ENCODE data around the gene SYCN. TPM values are rescaled to one million over a fixed set of nuclear protein-coding genes. Genes with fewer than 3 reads are reported as not detected.

SYCN gene
- total RNA-seq, 1 donor from 2014 or later = not detected

- Mint-ChIP-seq H3K27me3 (peaks cover 25% of the 10 kb centered on the region), H3K4me3 (no peak overlapping the region), H3K9me3 (no peaks in the 10 kb centered on the region), H3K36me3 (no peaks in the 10 kb centered on the region), H3K27ac (no peak overlapping the region), H3K4me1 (ENCODE audit: unreplicated experiment) (no peaks in the 10 kb centered on the region)
- DNase-seq (ENCODE audit: extremely low spot score, unreplicated experiment) = no peak
- TF ChIP-seq, protein P1, sequence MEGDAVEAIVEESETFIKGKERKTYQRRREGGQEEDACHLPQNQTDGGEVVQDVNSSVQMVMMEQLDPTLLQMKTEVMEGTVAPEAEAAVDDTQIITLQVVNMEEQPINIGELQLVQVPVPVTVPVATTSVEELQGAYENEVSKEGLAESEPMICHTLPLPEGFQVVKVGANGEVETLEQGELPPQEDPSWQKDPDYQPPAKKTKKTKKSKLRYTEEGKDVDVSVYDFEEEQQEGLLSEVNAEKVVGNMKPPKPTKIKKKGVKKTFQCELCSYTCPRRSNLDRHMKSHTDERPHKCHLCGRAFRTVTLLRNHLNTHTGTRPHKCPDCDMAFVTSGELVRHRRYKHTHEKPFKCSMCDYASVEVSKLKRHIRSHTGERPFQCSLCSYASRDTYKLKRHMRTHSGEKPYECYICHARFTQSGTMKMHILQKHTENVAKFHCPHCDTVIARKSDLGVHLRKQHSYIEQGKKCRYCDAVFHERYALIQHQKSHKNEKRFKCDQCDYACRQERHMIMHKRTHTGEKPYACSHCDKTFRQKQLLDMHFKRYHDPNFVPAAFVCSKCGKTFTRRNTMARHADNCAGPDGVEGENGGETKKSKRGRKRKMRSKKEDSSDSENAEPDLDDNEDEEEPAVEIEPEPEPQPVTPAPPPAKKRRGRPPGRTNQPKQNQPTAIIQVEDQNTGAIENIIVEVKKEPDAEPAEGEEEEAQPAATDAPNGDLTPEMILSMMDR (conservative IDR thresholded peaks at IDR 0.05) = no peak
Observed at GRCh38 chr19:39207293-39207836, 3.3 kb upstream of the SYCN start.

DNA sequence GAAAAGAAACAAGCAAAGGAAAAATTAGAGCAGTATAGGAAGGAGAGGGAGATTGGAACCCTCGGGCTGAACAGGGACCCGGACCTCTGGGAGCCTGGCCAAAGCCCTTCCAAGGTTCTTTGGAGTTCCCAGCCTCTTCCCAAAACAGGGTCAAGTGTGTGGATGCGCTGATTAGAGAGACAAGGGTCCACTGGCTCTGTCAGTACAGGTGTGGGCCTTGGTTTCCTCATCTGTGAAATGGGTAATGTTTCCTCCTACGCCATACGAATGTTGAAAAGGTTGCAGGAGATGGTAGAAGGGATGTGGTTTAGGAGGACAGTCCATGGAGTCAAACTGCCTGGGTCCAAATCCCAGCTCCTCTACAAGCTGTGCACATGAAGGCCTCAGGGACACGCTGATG is 2.1 kb upstream of the SYCN start:
- no peaks in the 10 kb centered on the region for H3K4me1 Mint-ChIP-seq (ENCODE audit: unreplicated experiment)
- no peak overlapping the region for H3K4me3 Mint-ChIP-seq
- TF ChIP-seq, protein P1 (conservative IDR thresholded peaks at IDR 0.05) = no peak
- no peaks in the 10 kb centered on the region for H3K36me3 Mint-ChIP-seq
- DNase-seq (ENCODE audit: extremely low spot score, unreplicated experiment) = no peak
- H3K9me3 Mint-ChIP-seq = no peaks in the 10 kb centered on the region
- peaks cover 31% of the 10 kb centered on the region for H3K27me3 Mint-ChIP-seq
- no peak overlapping the region for H3K27ac Mint-ChIP-seq

GRCh38 chr19:39205449-39205764 is 1.3 kb upstream of the SYCN start:
- DNase-seq (ENCODE audit: extremely low spot score, unreplicated experiment) = no peak
- no peaks in the 10 kb centered on the region for H3K9me3 Mint-ChIP-seq
- no peaks in the 10 kb centered on the region for H3K4me1 Mint-ChIP-seq (ENCODE audit: unreplicated experiment)
- peaks cover 36% of the 10 kb centered on the region for H3K27me3 Mint-ChIP-seq
- no peaks in the 10 kb centered on the region for H3K36me3 Mint-ChIP-seq
- TF ChIP-seq, protein P1 (conservative IDR thresholded peaks at IDR 0.05) = no peak
- no peak overlapping the region for H3K4me3 Mint-ChIP-seq
- no peak overlapping the region for H3K27ac Mint-ChIP-seq

GRCh38 chr19:39202998-39203355 is 1.1 kb downstream of the SYCN start:
- H3K36me3 Mint-ChIP-seq = no peaks in the 10 kb centered on the region
- H3K9me3 Mint-ChIP-seq = no peaks in the 10 kb centered on the region
- DNase-seq (ENCODE audit: extremely low spot score, unreplicated experiment) = no peak
- no peak overlapping the region for H3K27ac Mint-ChIP-seq
- H3K4me3 Mint-ChIP-seq = no peak overlapping the region
- TF ChIP-seq, protein P1 (conservative IDR thresholded peaks at IDR 0.05) = no peak
- H3K27me3 Mint-ChIP-seq = peaks cover 33% of the 10 kb centered on the region
- no peaks in the 10 kb centered on the region for H3K4me1 Mint-ChIP-seq (ENCODE audit: unreplicated experiment)

DNA sequence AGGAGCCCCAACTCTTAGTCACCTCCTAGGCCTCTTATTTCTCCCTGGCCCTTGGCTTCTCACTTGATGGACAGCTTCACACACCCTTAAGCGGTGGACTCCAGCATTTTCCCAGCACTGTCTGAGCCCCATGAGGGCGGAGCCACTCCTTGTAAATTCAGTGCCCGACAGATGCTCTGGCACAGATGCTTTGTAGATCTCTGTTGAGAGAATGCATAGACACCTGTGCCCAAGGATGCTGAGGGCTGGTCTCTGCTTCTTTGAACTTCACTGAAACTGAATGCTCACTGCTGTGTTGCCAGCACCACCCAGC is 3.3 kb downstream of the SYCN start:
- no peak overlapping the region for H3K4me3 Mint-ChIP-seq
- H3K27me3 Mint-ChIP-seq = peaks cover 48% of the 10 kb centered on the region
- no peaks in the 10 kb centered on the region for H3K36me3 Mint-ChIP-seq
- H3K4me1 Mint-ChIP-seq (ENCODE audit: unreplicated experiment) = peaks cover 7% of the 10 kb centered on the region
- TF ChIP-seq, protein P1 (conservative IDR thresholded peaks at IDR 0.05) = no peak
- no peak for DNase-seq (ENCODE audit: extremely low spot score, unreplicated experiment)
- no peak overlapping the region for H3K27ac Mint-ChIP-seq
- H3K9me3 Mint-ChIP-seq = no peaks in the 10 kb centered on the region
